Thymus (tissue), 11 donors: ENCODE data around the gene C3orf38. TPM values are rescaled to one million over a fixed set of nuclear protein-coding genes. Genes with fewer than 3 reads are reported as not detected.
"Not testable (repeated sequence)": the region's sequence is repeated elsewhere in the genome, so short reads cannot be mapped to it uniquely, and the experiment has no call there.

Experiments used
- DNase-seq, 9 donors: peaks; one replicate each; pipeline ENCODE4 v3.0.0-alpha.2; 2013; ENCODE audit warnings: low spot score in 9 of 9, low read depth in 6 of 9, missing footprints in 1 of 9
- H3K27ac ChIP-seq, 2 donors: one replicate each; pipeline ENCODE4 v1.5.1; 2013; ENCODE audit warnings: control low read depth in 1 of 2, low read depth in 1 of 2, low read length in 1 of 2, mild to moderate bottlenecking in 1 of 2, moderate library complexity in 1 of 2
- H3K27me3 ChIP-seq, 2 donors: one replicate each; pipeline ENCODE4 v1.5.1; 2013; ENCODE audit warnings: low read length in 1 of 2; ENCODE audit not compliant: control insufficient read depth in 2 of 2, insufficient read depth in 1 of 2
- H3K36me3 ChIP-seq, 2 donors: one replicate each; pipeline ENCODE4 v1.5.1; 2013; ENCODE audit warnings: low read length in 1 of 2, mild to moderate bottlenecking in 1 of 2, moderate library complexity in 1 of 2; ENCODE audit not compliant: control insufficient read depth in 2 of 2, insufficient read depth in 2 of 2
- H3K4me1 ChIP-seq, 2 donors: one replicate each; pipeline ENCODE4 v1.5.1; 2013; ENCODE audit warnings: low read length in 2 of 2; ENCODE audit not compliant: control insufficient read depth in 2 of 2, insufficient read depth in 2 of 2
- H3K4me3 ChIP-seq, 2 donors: one replicate each; pipeline ENCODE4 v1.5.1; 2013; ENCODE audit warnings: low read length in 2 of 2, control low read depth in 1 of 2, mild to moderate bottlenecking in 1 of 2
- H3K9me3 ChIP-seq, 2 donors: one replicate each; pipeline ENCODE4 v1.5.1; 2013; ENCODE audit warnings: low read length in 1 of 2, mild to moderate bottlenecking in 1 of 2; ENCODE audit not compliant: control insufficient read depth in 2 of 2, insufficient read depth in 1 of 2
- WGBS: extraction: QIAGEN DNeasy Blood & Tissue Kit; methylation state at CpG from one replicate; pipeline ENCODE4 v1.1.7; 2013; 5-methylcytosine and 5-hydroxymethylcytosine counted together
- polyA plus RNA-seq: library from polyadenylated mRNA; stranded (reverse); fragments of 200-250 nt; gene quantifications from one replicate; pipeline ENCODE4 v1.2.3, GENCODE V29; 2013
- total RNA-seq: library from RNA; stranded (reverse); fragments of 120-200 nt; gene quantifications from one replicate; pipeline ENCODE4 v1.2.4, GENCODE V29; 2013
- donor health status: healthy.

C3orf38 gene
- total and polyA plus RNA-seq, 2 donors: 16.7 to 40.4 TPM

GRCh38 chr3:88118603-88119002 lies 31.2 kb upstream of the C3orf38 start:
- peaks cover 9 to 21% of the 10 kb centered on the region in 2 donors for H3K36me3 ChIP-seq
- WGBS: 100% methylated on average over 1 of the region's 2 CpGs
- not testable (repeated sequence) for DNase-seq, H3K27me3 ChIP-seq, H3K9me3 ChIP-seq, H3K4me1 ChIP-seq, H3K4me3 ChIP-seq, H3K27ac ChIP-seq

GRCh38 chr3:88123526-88123925 lies 26.2 kb upstream of the C3orf38 start:
- Histone ChIP-seq H3K27ac (no peak overlapping the region), H3K36me3 (peaks cover 4 to 8% of the 10 kb centered on the region in 2 donors), H3K4me3 (no peak overlapping the region), H3K27me3 (no peaks in the 10 kb centered on the region), H3K9me3 (no peaks in the 10 kb centered on the region), H3K4me1 (no peaks in the 10 kb centered on the region)
- 98% methylated on average over 1 of the region's 1 CpG for WGBS
- DNase-seq: no peak

GRCh38 chr3:88131695-88132094 lies 18.1 kb upstream of the C3orf38 start:
- Histone ChIP-seq H3K27me3 (no peaks in the 10 kb centered on the region), H3K36me3 (peaks cover 4 to 36% of the 10 kb centered on the region in 2 donors), H3K4me1 (no peaks in the 10 kb centered on the region), H3K4me3 (no peak overlapping the region), H3K9me3 (no peaks in the 10 kb centered on the region), H3K27ac (no peak overlapping the region)
- DNase-seq: no peak
- 95% methylated on average over 1 of the region's 1 CpG for WGBS

DNA sequence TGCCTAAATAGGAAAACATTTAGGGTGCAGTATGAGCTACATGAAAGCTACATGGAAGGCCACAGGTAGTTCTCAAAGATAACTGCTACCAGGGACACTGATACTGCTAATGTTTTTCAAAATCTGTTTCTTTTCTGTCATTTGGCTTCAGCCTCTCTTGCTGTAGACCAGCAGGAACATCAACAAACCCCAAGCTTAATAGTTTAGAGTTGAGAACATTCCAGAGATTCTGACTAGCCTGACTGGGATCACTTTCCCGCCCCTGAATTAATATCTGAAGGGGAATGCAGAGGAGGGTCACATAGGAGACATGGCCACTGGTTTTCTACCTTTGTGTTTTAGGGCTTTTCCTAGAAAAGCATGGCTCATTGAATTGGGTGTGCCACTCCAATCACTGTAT lies 16.9 kb upstream of the C3orf38 start:
- no peak overlapping the region for H3K27ac ChIP-seq
- peaks cover 0 to 32% of the 10 kb centered on the region in 2 donors for H3K36me3 ChIP-seq
- no peak for DNase-seq
- H3K27me3 ChIP-seq: no peaks in the 10 kb centered on the region
- WGBS: 96% methylated on average over 1 of the region's 1 CpG
- no peak overlapping the region for H3K4me3 ChIP-seq
- H3K4me1 ChIP-seq: no peaks in the 10 kb centered on the region
- no peaks in the 10 kb centered on the region for H3K9me3 ChIP-seq

GRCh38 chr3:88133711-88134263 lies 16.0 kb upstream of the C3orf38 start:
- Histone ChIP-seq H3K4me1 (no peaks in the 10 kb centered on the region), H3K36me3 (peaks cover 0 to 35% of the 10 kb centered on the region in 2 donors), H3K27me3 (no peaks in the 10 kb centered on the region), H3K4me3 (no peak overlapping the region), H3K9me3 (no peaks in the 10 kb centered on the region), H3K27ac (no peak overlapping the region)
- 54% methylated on average over 1 of the region's 1 CpG for WGBS
- no peak for DNase-seq

DNA sequence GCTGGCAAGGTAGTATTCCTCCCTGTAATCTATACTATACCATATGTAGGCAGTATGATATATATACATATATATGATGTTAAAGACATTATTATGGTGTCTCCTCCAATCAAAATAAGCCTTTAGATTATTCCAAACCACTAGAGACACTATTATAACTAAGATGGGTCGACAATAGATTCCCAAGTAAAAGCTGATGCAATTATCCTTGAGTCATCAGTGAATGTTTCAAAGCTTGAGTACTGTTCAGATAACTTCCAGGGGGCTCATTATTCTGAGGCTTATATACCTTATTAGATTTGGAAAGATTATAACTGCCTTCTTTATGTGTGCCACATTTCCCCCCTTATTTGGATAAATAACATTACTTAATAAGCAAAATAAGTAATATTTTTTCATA lies 11.9 kb upstream of the C3orf38 start:
- Histone ChIP-seq H3K36me3 (peaks cover 0 to 44% of the 10 kb centered on the region in 2 donors), H3K4me1 (no peaks in the 10 kb centered on the region), H3K27ac (no peak overlapping the region), H3K4me3 (no peak overlapping the region), H3K9me3 (no peaks in the 10 kb centered on the region), H3K27me3 (no peaks in the 10 kb centered on the region)
- DNase-seq: no peak
- WGBS: 97% methylated on average over 1 of the region's 1 CpG

- H3K4me3 ChIP-seq: no peak overlapping the region
- no peaks in the 10 kb centered on the region for H3K9me3 ChIP-seq
- H3K36me3 ChIP-seq: peaks cover 0 to 31% of the 10 kb centered on the region in 2 donors
- no peaks in the 10 kb centered on the region for H3K4me1 ChIP-seq
- H3K27ac ChIP-seq: no peak overlapping the region
- H3K27me3 ChIP-seq: no peaks in the 10 kb centered on the region
- DNase-seq: no peak
- 72% methylated on average over 4 of the region's 4 CpGs for WGBS
These were observed 8.2 kb upstream of the C3orf38 start for GRCh38 chr3:88141458-88142083.

DNA sequence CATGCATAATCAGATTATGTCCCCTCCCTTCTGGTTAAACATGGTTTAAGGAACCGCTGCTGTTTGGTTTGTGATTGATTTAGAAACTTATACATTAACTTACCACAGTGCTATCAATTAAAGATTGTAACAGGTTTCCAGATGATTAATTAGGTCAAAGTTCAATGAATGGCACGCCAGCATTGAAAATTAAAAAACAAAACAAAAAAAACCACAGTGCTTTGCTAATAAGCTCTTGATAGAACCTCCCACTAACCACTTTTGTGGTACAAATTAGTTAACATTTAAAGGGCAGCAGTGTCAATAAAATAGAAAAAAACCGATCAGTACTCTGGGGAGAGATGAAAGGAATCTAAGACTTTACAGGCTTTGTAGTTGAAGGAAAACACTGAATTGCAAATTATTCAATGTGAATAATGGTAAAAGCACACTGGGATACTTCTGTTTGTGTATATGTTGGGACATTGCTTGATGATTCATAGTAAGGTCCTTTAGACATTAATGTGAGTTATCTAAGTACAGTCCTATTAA lies 7.6 kb upstream of the C3orf38 start:
- Histone ChIP-seq H3K9me3 (no peaks in the 10 kb centered on the region), H3K27ac (no peak overlapping the region), H3K4me3 (no peak overlapping the region), H3K27me3 (no peaks in the 10 kb centered on the region), H3K36me3 (peaks cover 0 to 31% of the 10 kb centered on the region in 2 donors), H3K4me1 (no peaks in the 10 kb centered on the region)
- no peak for DNase-seq
- whole genome bisulfite sequencing: 96% methylated on average over 3 of the region's 3 CpGs

GRCh38 chr3:88147261-88147660 lies 2.5 kb upstream of the C3orf38 start:
- DNase-seq: no peak

More at GRCh38 chr3:88147261-88147660, 2.5 kb upstream of the C3orf38 start:
- Histone ChIP-seq H3K27ac (no peak overlapping the region), H3K9me3 (no peaks in the 10 kb centered on the region), H3K4me1 (peaks cover 10 to 11% of the 10 kb centered on the region in 2 donors), H3K36me3 (peaks cover 0 to under 1% of the 10 kb centered on the region in 2 donors), H3K4me3 (no peak overlapping the region), H3K27me3 (no peaks in the 10 kb centered on the region)
